Activated CD4-positive, alpha-beta memory T cell treated with anti-CD3 and anti-CD28 coated beads, Interleukin-2, amount 10 ng/mL, durations not matched to agents 7 days and 5 days (primary cell): ENCODE data around the gene MEP1A. TPM values are rescaled to one million over a fixed set of nuclear protein-coding genes. Genes with fewer than 3 reads are reported as not detected.
"Not testable (repeated sequence)": the region's sequence is repeated elsewhere in the genome, so short reads cannot be mapped to it uniquely, and the experiment has no call there.

Source experiments
- CTCF ChIA-PET: fragments of 350-600 bp; sonication (Branson Sonifier 250); formaldehyde crosslinking; loops from one replicate; lab custom pipeline; 2021; ENCODE audit warnings: antibody characterized with exemption, inconsistent platforms; lab: Charles Lee
- POLR2A ChIA-PET: fragments of 350-600 bp; sonication (Branson Sonifier 250); formaldehyde crosslinking; loops from one replicate; lab custom pipeline; 2021; ENCODE audit warnings: antibody characterized with exemption; lab: Charles Lee
- DNase-seq: peaks from one replicate; pipeline ENCODE4 v3.0.0-alpha.2; 2020
- H3K27ac Mint-ChIP-seq: one replicate; pipeline ENCODE4 v1.8.0; 2021; ENCODE audit warnings: mild to moderate bottlenecking, mixed read lengths
- H3K27me3 Mint-ChIP-seq: one replicate; pipeline ENCODE4 v1.8.0; 2021; ENCODE audit warnings: mixed read lengths
- H3K36me3 Mint-ChIP-seq: one replicate; pipeline ENCODE4 v1.8.0; 2021; ENCODE audit warnings: low read depth, mixed read lengths
- H3K4me1 Mint-ChIP-seq: one replicate; pipeline ENCODE4 v1.8.0; 2021; ENCODE audit warnings: mixed read lengths
- H3K4me3 Mint-ChIP-seq: one replicate; pipeline ENCODE4 v1.8.0; 2021; ENCODE audit warnings: mild to moderate bottlenecking, mixed read lengths
- H3K9me3 Mint-ChIP-seq: one replicate; pipeline ENCODE4 v1.8.0; 2021; ENCODE audit warnings: mixed read lengths
- total RNA-seq, 2 experiments: library from RNA; stranded (reverse); gene quantifications; one replicate each; pipeline ENCODE4 v1.2.3, GENCODE V29; 2021

Gene MEP1A
- total RNA-seq, 2 experiments from 2014 or later, result not detected

GRCh38 chr6:46821458-46821881 lies 28.3 kb downstream of the MEP1A start:
- DNase-seq, result no peak
- ChIA-PET POLR2A (no interaction called here), CTCF (no interaction called here)
- Mint-ChIP-seq H3K27me3 (peaks cover 6% of the 10 kb centered on the region), H3K27ac (no peak overlapping the region), H3K36me3 (no peaks in the 10 kb centered on the region), H3K4me3 (no peak overlapping the region), H3K4me1 (no peaks in the 10 kb centered on the region), H3K9me3 (no peaks in the 10 kb centered on the region)

DNA sequence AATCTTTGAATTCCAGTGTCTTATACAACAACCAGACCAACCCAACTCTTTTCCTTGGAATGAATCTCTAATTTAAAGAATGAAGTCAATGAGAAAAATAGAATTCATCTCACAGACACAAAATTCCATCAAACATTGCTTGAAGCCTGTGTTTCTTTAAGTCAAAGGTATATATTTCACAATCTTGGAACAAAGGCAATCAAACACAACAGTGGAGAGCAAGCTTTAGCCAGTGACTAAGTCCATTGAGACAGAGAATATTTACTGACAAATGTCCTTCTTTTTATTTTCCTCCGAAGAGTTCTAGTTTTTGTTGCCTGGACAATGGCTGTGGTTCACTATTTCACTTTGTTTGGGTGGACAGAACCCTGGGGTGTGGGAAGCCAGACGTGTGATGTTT lies 35.8 kb downstream of the MEP1A start:
- no peaks in the 10 kb centered on the region for H3K27me3 Mint-ChIP-seq
- H3K36me3 Mint-ChIP-seq, result no peaks in the 10 kb centered on the region
- CTCF ChIA-PET, result no interaction called here

DNA sequence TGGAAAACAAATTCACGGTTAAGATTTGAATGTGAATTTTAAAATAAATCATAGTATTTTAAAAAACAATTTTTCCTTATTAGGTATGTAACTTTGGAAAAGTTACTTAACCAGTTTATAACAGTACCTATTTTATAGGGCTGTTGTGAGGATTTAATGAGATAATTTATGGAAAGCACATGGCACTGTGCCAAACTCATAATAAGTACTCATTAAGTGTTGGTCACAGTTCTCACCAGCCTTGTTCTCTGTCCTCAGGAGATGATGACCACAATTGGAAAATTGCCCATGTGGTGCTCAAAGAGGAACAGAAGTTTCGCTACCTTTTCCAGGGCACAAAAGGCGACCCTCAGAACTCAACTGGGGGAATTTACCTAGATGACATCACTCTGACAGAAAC lies 39.6 kb downstream of the MEP1A start:
- POLR2A ChIA-PET, result no interaction called here

More for the DNA sequence above, 35.8 kb downstream of the MEP1A start:
- DNase-seq, result no peak
- no peak overlapping the region for H3K4me3 Mint-ChIP-seq
- no peak overlapping the region for H3K27ac Mint-ChIP-seq
- POLR2A ChIA-PET, result no interaction called here
- no peaks in the 10 kb centered on the region for H3K9me3 Mint-ChIP-seq
- no peaks in the 10 kb centered on the region for H3K4me1 Mint-ChIP-seq

DNA sequence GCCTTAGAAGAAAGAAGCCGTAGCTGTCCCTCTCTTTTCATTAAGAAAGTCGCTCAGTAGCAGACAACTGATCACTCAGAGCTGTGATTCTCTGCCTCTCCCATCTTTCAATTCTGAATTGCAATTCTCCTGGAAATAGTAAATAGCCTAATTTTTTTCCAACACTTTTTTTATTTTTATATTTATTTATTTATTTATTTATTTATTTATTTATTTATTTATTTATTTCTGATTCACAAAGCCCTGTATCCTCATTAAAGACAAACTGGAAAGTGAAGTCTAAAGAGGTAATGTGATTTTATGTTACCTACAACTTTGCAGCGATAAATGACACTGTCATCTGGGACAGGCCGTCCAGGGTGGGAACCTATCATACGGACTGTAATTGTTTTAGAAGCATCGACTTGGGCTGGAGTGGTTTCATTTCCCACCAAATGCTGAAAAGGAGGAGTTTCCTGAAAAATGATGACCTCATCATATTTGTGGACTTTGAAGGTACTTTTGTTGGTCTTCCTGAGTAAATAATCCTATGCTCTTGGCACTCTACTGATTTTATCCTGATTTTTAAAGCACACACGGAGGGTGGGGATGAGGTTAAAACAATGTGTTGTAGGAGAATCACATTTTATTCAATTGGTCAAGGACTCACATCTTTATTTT lies 41.2 kb downstream of the MEP1A start:
- H3K4me1 Mint-ChIP-seq, H3K27ac Mint-ChIP-seq, H3K27me3 Mint-ChIP-seq, CTCF ChIA-PET, POLR2A ChIA-PET, DNase-seq, H3K9me3 Mint-ChIP-seq, H3K36me3 Mint-ChIP-seq, H3K4me3 Mint-ChIP-seq: not testable (repeated sequence)

More for the DNA sequence above, 39.6 kb downstream of the MEP1A start:
- Mint-ChIP-seq H3K27ac (no peak overlapping the region), H3K9me3 (no peaks in the 10 kb centered on the region), H3K27me3 (no peaks in the 10 kb centered on the region), H3K36me3 (no peaks in the 10 kb centered on the region), H3K4me3 (no peak overlapping the region), H3K4me1 (no peaks in the 10 kb centered on the region)
- DNase-seq, result no peak
- CTCF ChIA-PET, result no interaction called here

DNA sequence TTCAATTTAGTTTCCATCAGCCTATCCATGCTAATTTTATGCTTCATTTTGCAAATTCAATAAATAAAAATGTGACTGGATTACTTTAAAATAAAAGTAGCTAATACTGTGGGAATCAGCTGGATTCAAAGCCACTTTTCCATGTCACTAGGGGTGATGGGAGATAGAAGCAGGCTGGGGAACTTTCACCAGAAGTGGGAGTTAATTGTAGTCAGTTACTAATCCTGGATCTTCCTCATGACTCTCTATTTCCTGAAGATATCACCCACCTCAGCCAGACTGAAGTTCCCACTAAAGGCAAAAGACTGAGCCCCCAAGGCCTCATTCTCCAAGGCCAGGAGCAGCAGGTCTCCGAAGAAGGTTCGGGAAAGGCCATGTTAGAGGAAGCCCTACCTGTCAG lies 41.8 kb downstream of the MEP1A start:
- DNase-seq, H3K9me3 Mint-ChIP-seq, H3K27me3 Mint-ChIP-seq, CTCF ChIA-PET, H3K27ac Mint-ChIP-seq, H3K4me1 Mint-ChIP-seq, POLR2A ChIA-PET, H3K4me3 Mint-ChIP-seq, H3K36me3 Mint-ChIP-seq: not testable (repeated sequence)

- Mint-ChIP-seq H3K27ac (no peak overlapping the region), H3K9me3 (peaks cover 17% of the 10 kb centered on the region), H3K27me3 (no peaks in the 10 kb centered on the region), H3K36me3 (peaks cover 2% of the 10 kb centered on the region), H3K4me1 (no peaks in the 10 kb centered on the region), H3K4me3 (no peak overlapping the region)
- DNase-seq, result no peak
- POLR2A ChIA-PET, result no interaction called here
- CTCF ChIA-PET, result no interaction called here
Measured at GRCh38 chr6:46838033-46838432, 44.8 kb downstream of the MEP1A start.

- POLR2A ChIA-PET, H3K4me3 Mint-ChIP-seq, H3K27me3 Mint-ChIP-seq, H3K36me3 Mint-ChIP-seq, CTCF ChIA-PET, H3K4me1 Mint-ChIP-seq, DNase-seq, H3K27ac Mint-ChIP-seq: not testable (repeated sequence)
- H3K9me3 Mint-ChIP-seq, result peaks cover 17% of the 10 kb centered on the region
Measured at GRCh38 chr6:46842252-46842846, 49.2 kb downstream of the MEP1A start.

DNA sequence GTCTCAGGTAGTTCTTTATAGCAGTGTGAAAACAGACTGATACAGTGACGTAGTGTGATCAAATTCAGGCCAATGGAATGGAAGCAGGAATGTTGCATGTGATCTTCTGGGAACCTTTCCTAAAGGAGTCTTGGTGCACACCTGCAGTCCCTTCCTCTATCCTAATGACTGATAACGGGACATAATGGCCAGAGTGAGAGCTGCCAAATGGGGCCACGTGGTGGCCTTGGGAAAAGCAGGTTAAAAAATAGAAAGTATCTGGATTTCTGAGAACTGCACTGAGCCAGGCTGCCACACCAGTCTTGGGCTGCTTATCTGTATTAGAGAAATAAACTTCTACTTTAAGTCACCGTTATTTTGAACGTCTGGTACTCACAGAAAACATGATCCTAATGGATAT lies 51.9 kb downstream of the MEP1A start:
- no peak for DNase-seq
- Mint-ChIP-seq H3K4me1 (peaks cover 6% of the 10 kb centered on the region), H3K36me3 (peaks cover 2% of the 10 kb centered on the region), H3K27ac (no peak overlapping the region), H3K27me3 (peaks cover 9% of the 10 kb centered on the region), H3K9me3 (peaks cover 14% of the 10 kb centered on the region), H3K4me3 (no peak overlapping the region)
- CTCF ChIA-PET, result no interaction called here
- POLR2A ChIA-PET, result no interaction called here

GRCh38 chr6:46848684-46849360 lies 55.6 kb downstream of the MEP1A start:
- ChIA-PET POLR2A (no interaction called here), CTCF (interaction anchor here (0.7 to 1.7 kb wide), 6 partner anchors 15 to 198 kb away, joined by 3 to 9 read pairs (median 4); no protein-coding TSS in a partner anchor)
- Mint-ChIP-seq H3K36me3 (no peaks in the 10 kb centered on the region), H3K9me3 (no peaks in the 10 kb centered on the region), H3K27me3 (peaks cover 14% of the 10 kb centered on the region), H3K4me1 (peaks cover 6% of the 10 kb centered on the region), H3K4me3 (peak overlapping the region; percentile 30), H3K27ac (no peak overlapping the region)
- peak; percentile 67 for DNase-seq

DNA sequence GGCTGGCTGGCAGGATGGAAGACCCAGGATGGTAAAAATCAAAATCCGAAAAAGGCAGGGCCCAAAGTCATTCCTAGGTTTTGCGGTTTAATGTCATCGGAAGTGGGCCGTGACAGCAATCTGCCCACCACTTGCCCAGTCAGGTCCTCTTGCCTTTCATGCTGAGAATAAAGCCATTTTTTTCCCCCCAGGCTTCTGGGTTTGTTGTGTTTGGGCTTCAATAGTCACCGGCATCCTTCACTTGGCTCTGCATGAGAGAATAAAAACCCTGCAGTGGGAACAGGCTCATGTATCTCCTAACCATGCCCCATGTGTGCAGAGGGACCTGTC lies 56.1 kb downstream of the MEP1A start:
- no peak for DNase-seq
- H3K36me3 Mint-ChIP-seq, result no peaks in the 10 kb centered on the region
- H3K4me1 Mint-ChIP-seq, result peaks cover 6% of the 10 kb centered on the region
- ChIA-PET POLR2A (no interaction called here), CTCF (interaction anchor here (0.7 to 1.7 kb wide), 4 partner anchors 15 to 197 kb away, joined by 4 to 5 read pairs (median 4); no protein-coding TSS in a partner anchor)
- no peak overlapping the region for H3K4me3 Mint-ChIP-seq
- no peaks in the 10 kb centered on the region for H3K9me3 Mint-ChIP-seq
- peaks cover 14% of the 10 kb centered on the region for H3K27me3 Mint-ChIP-seq
- no peak overlapping the region for H3K27ac Mint-ChIP-seq

- Mint-ChIP-seq H3K4me1 (peaks cover 6% of the 10 kb centered on the region), H3K36me3 (no peaks in the 10 kb centered on the region), H3K9me3 (no peaks in the 10 kb centered on the region), H3K27ac (no peak overlapping the region), H3K27me3 (peaks cover 14% of the 10 kb centered on the region), H3K4me3 (no peak overlapping the region)
- CTCF ChIA-PET, result no interaction called here
- no peak for DNase-seq
- POLR2A ChIA-PET, result no interaction called here
Measured at GRCh38 chr6:46850792-46851191, 57.6 kb downstream of the MEP1A start.

DNA sequence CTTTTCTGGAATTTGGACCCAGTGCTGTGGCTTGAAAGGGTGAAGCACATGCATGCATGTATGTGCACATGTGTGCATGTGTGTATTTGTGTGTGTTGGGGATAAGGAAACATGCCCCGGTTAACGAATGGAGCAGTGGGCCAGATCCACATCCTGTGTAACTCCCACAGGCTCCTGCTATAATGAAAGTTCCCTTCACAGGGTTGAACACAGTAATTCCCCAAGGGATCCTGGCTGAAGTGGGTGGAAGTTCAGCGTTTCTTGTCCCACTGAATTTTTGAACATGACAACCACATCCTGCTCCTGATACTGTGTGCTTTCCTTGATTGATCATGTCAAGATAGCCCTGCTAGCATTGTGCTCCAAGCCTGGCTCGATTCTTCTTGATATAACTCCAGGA lies 58.4 kb downstream of the MEP1A start:
- H3K4me1 Mint-ChIP-seq, H3K4me3 Mint-ChIP-seq, H3K9me3 Mint-ChIP-seq, H3K36me3 Mint-ChIP-seq, CTCF ChIA-PET, POLR2A ChIA-PET, H3K27ac Mint-ChIP-seq, DNase-seq: not testable (repeated sequence)
- peaks cover 14% of the 10 kb centered on the region for H3K27me3 Mint-ChIP-seq

DNA sequence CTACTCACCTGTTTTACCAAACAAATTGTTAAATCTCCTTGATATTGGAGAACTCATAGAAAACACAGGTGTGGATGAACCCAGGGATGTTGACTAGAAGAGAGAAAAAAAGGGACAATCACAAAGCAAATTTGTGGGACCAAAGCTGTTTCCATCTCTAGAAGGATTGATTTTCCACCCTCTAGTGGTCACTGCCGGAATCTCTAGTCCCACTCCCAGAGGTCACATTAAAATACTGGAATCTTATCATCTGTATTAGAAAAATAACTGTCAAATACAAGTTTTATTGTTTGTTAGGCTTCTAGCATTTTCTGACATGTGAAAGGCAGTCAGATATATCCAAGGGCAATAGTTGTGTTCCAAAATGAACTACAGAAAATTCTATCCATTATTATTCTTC lies 62.8 kb downstream of the MEP1A start:
- H3K9me3 Mint-ChIP-seq, H3K27ac Mint-ChIP-seq, H3K36me3 Mint-ChIP-seq, CTCF ChIA-PET, DNase-seq, H3K4me1 Mint-ChIP-seq, H3K4me3 Mint-ChIP-seq, H3K27me3 Mint-ChIP-seq, POLR2A ChIA-PET: not testable (repeated sequence)
